Measurements from ENCODE around the gene TMBIM6. TPM values are rescaled to one million over a fixed set of nuclear protein-coding genes. Genes with fewer than 3 reads are reported as not detected.

The TMBIM6 gene
- total RNA-seq, 1 donor from 2014 or later: 370 TPM

DNA sequence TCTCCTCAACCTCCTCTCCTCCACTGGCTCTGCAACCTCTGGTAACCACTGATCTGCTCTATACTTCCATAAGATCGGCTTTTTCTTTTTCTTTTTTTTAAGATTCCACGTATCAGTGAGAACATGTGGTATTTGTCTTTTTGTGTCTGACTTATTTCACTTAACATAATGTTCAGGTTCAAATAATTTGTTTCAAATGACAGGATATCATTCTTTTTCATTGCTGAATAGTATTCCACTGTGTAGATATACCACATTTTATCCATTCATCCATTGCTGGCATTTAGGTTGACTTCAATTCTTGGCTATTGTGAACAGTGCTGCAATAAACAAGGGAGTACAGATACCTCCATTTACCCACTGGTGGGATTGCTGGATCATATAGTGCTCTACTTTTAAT lies 46.3 kb downstream of the TMBIM6 start:
- Mint-ChIP-seq H3K27ac (ENCODE audit: unreplicated experiment) (no peak overlapping the region), H3K4me3 (no peak overlapping the region), H3K9me3 (peaks cover 5% of the 10 kb centered on the region), H3K4me1 (peaks cover 17% of the 10 kb centered on the region), H3K27me3 (ENCODE audit: low read depth) (peaks cover 9% of the 10 kb centered on the region), H3K36me3 (ENCODE audit: low read depth) (peaks cover 5% of the 10 kb centered on the region)
- DNase-seq (ENCODE audit: low read depth, low spot score): no peak
- TF ChIP-seq, protein P1, sequence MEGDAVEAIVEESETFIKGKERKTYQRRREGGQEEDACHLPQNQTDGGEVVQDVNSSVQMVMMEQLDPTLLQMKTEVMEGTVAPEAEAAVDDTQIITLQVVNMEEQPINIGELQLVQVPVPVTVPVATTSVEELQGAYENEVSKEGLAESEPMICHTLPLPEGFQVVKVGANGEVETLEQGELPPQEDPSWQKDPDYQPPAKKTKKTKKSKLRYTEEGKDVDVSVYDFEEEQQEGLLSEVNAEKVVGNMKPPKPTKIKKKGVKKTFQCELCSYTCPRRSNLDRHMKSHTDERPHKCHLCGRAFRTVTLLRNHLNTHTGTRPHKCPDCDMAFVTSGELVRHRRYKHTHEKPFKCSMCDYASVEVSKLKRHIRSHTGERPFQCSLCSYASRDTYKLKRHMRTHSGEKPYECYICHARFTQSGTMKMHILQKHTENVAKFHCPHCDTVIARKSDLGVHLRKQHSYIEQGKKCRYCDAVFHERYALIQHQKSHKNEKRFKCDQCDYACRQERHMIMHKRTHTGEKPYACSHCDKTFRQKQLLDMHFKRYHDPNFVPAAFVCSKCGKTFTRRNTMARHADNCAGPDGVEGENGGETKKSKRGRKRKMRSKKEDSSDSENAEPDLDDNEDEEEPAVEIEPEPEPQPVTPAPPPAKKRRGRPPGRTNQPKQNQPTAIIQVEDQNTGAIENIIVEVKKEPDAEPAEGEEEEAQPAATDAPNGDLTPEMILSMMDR (conservative IDR thresholded peaks at IDR 0.05): no peak

DNA sequence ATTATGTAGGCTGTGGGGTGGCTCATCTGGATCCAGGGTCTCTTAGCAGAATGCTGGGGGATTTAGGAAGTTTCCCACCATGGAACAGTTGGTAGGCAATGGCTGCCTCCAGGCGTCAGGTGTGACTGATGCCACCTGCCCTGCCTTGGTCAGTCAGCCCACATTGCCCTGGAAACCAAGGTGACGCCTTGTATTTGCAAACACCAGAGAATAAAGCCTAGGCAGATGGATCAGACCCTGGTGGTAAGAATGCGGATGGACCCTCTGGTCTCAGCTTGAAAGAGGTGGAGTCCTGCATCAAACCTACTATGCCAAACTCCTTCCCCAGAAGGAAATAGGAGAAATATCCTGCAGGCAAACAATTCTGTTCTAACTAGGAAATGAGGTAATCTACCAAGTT lies 48.6 kb downstream of the TMBIM6 start:
- Mint-ChIP-seq H3K4me3 (no peak overlapping the region), H3K4me1 (peaks cover 4% of the 10 kb centered on the region), H3K9me3 (peaks cover 5% of the 10 kb centered on the region), H3K36me3 (ENCODE audit: low read depth) (peaks cover 5% of the 10 kb centered on the region), H3K27ac (ENCODE audit: unreplicated experiment) (no peak overlapping the region), H3K27me3 (ENCODE audit: low read depth) (no peaks in the 10 kb centered on the region)
- DNase-seq (ENCODE audit: low read depth, low spot score): no peak
- TF ChIP-seq, protein P1 (conservative IDR thresholded peaks at IDR 0.05): peak; percentile 39

DNA sequence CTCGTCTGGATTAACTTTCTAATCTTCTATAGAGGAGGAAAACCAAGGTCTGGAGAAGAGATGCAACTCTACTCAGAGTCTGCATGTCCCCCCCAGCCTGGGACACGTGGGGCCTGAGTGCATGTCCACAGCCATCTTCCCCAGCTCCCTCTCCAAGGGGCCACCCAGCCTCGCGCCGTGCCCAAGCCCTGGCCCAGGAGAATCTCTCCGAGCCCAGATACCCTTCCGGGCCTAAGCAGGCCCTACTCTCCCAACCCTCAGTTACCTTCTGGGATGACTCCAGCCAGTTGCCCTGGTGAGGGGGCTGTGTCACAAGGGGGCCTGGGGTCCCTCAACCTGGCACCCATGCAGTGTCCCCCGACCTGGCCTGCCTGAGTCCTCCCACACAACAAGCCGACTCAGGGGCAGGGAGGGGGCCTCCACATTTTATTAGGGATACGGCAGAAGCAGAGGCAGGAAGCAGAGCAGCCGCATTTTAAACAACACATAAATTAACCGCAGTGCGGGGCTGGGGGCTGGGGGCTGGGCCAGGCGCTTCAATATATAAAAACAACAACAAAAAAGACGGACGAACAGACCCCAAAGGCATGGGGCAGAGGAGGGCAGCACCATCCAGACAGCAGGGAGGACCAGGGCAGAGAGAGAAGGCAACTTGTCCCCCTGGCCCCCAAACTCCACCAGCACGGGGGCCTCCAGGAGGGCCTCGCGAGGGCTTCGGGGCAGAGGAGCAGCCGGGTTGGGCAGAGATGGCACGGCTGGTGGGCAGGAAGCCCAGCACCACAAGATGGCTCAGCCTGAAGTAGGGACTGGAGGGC lies 49.6 kb downstream of the TMBIM6 start:
- H3K36me3 Mint-ChIP-seq (ENCODE audit: low read depth): peaks cover 5% of the 10 kb centered on the region
- TF ChIP-seq, protein P1 (conservative IDR thresholded peaks at IDR 0.05): no peak
- H3K27ac Mint-ChIP-seq (ENCODE audit: unreplicated experiment): no peak overlapping the region
- DNase-seq (ENCODE audit: low read depth, low spot score): no peak
- H3K4me3 Mint-ChIP-seq: no peak overlapping the region
- peaks cover 5% of the 10 kb centered on the region for H3K9me3 Mint-ChIP-seq
- H3K4me1 Mint-ChIP-seq: peaks cover 4% of the 10 kb centered on the region
- H3K27me3 Mint-ChIP-seq (ENCODE audit: low read depth): no peaks in the 10 kb centered on the region

DNA sequence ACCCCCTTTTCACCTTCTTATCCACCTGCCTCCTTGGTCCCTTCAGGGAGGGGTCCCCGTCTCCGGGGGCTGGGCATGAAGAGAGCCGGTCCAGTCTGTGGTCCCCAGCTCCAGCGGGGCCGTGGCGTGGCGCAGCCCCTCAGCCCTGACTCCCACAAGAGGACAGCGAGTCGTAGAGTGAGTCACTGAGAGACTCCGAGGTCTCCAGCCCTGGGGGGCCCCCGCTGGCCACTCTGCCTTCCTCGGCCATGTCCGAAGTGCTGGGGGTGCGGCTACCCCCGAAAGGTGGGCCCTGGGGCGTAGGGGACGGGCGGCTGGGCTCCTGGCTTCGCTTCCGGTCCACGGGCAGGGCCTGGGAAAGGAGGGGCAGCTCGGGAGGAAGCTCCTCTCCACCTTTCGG lies 50.3 kb downstream of the TMBIM6 start:
- TF ChIP-seq, protein P1 (conservative IDR thresholded peaks at IDR 0.05): no peak
- DNase-seq (ENCODE audit: low read depth, low spot score): no peak

DNA sequence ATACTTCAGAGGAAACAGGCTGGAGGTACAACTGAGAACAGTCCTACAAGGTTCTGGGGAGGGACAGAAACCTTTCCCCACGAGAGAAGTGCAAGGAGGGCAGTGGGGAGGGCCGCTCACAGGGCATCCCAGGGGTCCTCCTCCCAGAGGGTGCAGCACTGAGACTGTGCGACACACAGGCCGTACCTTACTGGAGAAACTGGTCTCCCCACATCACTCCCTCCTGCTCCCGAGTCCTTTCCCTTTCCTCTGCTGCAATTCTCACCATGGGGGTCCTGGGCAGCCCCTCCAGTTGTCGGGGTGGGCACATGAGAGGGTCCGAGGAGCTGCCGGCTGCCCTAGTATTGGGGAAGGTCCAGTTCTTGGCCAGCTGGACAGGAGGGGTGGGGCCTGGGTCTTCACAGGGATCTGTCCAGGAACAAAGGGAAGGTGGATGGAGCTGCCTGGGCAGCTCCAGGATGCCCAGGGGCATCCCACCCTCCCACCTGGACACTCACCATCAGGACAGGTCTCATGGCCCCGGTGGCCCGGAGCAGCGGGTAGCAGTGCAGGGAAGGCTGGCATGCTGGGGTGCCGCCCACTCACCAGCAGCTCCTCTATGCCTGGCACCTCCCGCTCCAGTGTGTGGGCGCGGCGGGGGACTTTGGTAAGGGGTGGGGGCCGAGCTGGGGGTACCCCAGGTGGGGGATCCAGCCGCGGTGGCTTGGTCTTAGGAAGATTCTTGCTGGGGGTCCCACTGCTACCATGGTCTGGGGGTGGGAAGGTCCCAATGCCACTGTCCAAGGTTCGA lies 51.0 kb downstream of the TMBIM6 start:
- TF ChIP-seq, protein P1 (conservative IDR thresholded peaks at IDR 0.05): no peak
- H3K9me3 Mint-ChIP-seq: peaks cover 4% of the 10 kb centered on the region
- H3K27ac Mint-ChIP-seq (ENCODE audit: unreplicated experiment): no peak overlapping the region
- H3K4me3 Mint-ChIP-seq: no peak overlapping the region
- no peaks in the 10 kb centered on the region for H3K27me3 Mint-ChIP-seq (ENCODE audit: low read depth)
- H3K36me3 Mint-ChIP-seq (ENCODE audit: low read depth): peaks cover 4% of the 10 kb centered on the region
- no peak for DNase-seq (ENCODE audit: low read depth, low spot score)
- H3K4me1 Mint-ChIP-seq: peaks cover 4% of the 10 kb centered on the region

More for the DNA sequence above, 50.3 kb downstream of the TMBIM6 start:
- Mint-ChIP-seq H3K36me3 (ENCODE audit: low read depth) (peaks cover 5% of the 10 kb centered on the region), H3K9me3 (peaks cover 5% of the 10 kb centered on the region), H3K4me1 (peaks cover 4% of the 10 kb centered on the region), H3K4me3 (no peak overlapping the region), H3K27ac (ENCODE audit: unreplicated experiment) (no peak overlapping the region), H3K27me3 (ENCODE audit: low read depth) (no peaks in the 10 kb centered on the region)

Data from neural crest cell (in vitro differentiated cells).